GM06990 (cell line): ENCODE data around the gene FANCC.

Experiments
- DNase-seq: peaks from one replicate; pipeline ENCODE4 v3.0.0-alpha.2; 2011; ENCODE audit not compliant: insufficient read length; ENCODE audit errors: extremely low read depth
- H3K27me3 ChIP-seq: replicated peaks from 2 replicates; pipeline ENCODE4 v1.6.0; 2011; ENCODE audit warnings: low read length; ENCODE audit not compliant: control insufficient read depth, insufficient read depth
- H3K36me3 ChIP-seq: 2 replicates; pipeline ENCODE4 v1.5.1; 2011; ENCODE audit warnings: low read length; ENCODE audit not compliant: control insufficient read depth, insufficient read depth
- H3K4me3 ChIP-seq: replicated peaks from 2 replicates; pipeline ENCODE4 v1.5.1; 2011; ENCODE audit warnings: low read depth, mild to moderate bottlenecking, control low read depth, low read length
- CTCF ChIP-seq: IDR thresholded peaks from 2 replicates; pipeline ENCODE4 v1.5.1; 2011; ENCODE audit warnings: low read length, control low read depth, mild to moderate bottlenecking, inconsistent platforms; ENCODE audit not compliant: insufficient read depth, poor library complexity, severe bottlenecking

FANCC gene

GRCh38 chr9:95315108-95315746, 2.3 kb downstream of the FANCC start:
- Histone ChIP-seq H3K36me3 (no peaks in the 10 kb centered on the region), H3K4me3 (no peak overlapping the region), H3K27me3 (no peaks in the 10 kb centered on the region)
- no peak for TF ChIP-seq CTCF
- no peak for DNase-seq

- Histone ChIP-seq H3K27me3 (no peaks in the 10 kb centered on the region), H3K4me3 (peak overlapping the region; percentile 50), H3K36me3 (no peaks in the 10 kb centered on the region)
- peak; percentile 15 for DNase-seq
- no peak for TF ChIP-seq CTCF
Measured at GRCh38 chr9:95313010-95313498, 4.5 kb downstream of the FANCC start.

GRCh38 chr9:95311961-95312360, 5.5 kb downstream of the FANCC start:
- no peak for TF ChIP-seq CTCF
- Histone ChIP-seq H3K36me3 (no peaks in the 10 kb centered on the region), H3K4me3 (no peak overlapping the region), H3K27me3 (no peaks in the 10 kb centered on the region)
- DNase-seq = no peak

- DNase-seq = no peak
- no peak for TF ChIP-seq CTCF
- no peak overlapping the region for H3K4me3 ChIP-seq
- no peaks in the 10 kb centered on the region for H3K27me3 ChIP-seq
- no peaks in the 10 kb centered on the region for H3K36me3 ChIP-seq
Measured at GRCh38 chr9:95307538-95307937, 10.0 kb downstream of the FANCC start.

- no peaks in the 10 kb centered on the region for H3K27me3 ChIP-seq
- H3K36me3 ChIP-seq = no peaks in the 10 kb centered on the region
- no peak overlapping the region for H3K4me3 ChIP-seq
- DNase-seq = no peak
- no peak for TF ChIP-seq CTCF
Measured at GRCh38 chr9:95306819-95307218, 10.7 kb downstream of the FANCC start.
